H54 (cell line): ENCODE data around the gene ZCCHC14.

Experiments
- DNase-seq: peaks from one replicate; pipeline ENCODE4 v3.0.0; 2011; ENCODE audit warnings: low spot score, mixed read lengths; ENCODE audit not compliant: insufficient read length
- FAIRE-seq: peaks from 3 replicates; lab custom pipeline; 2011; peaks lifted over from hg19 to GRCh38; lab: Jason Lieb, UNC
- POLR2A ChIP-seq: IDR thresholded peaks from 2 replicates; pipeline ENCODE4 v1.6.1; 2011; ENCODE audit warnings: low read depth, mild to moderate bottlenecking, low read length

The ZCCHC14 gene

GRCh38 chr16:87492721-87493607, at the start of gene ZCCHC14:
TSS of gene ZCCHC14 (minus strand) at chr16:87493024. CDS start at chr16:87492238, 786 bp downstream.
- no peak for FAIRE-seq
- peak; percentile 98 for DNase-seq
- TF ChIP-seq POLR2A, result peak; percentile 87

GRCh38 chr16:87541872-87542234, 49.0 kb upstream of the ZCCHC14 start:
- DNase-seq, result no peak
- no peak for TF ChIP-seq POLR2A
- no peak for FAIRE-seq

- TF ChIP-seq POLR2A, result no peak
- DNase-seq (peak; percentile 35), FAIRE-seq (no peak)
Observed at GRCh38 chr16:87541147-87541871, 48.5 kb upstream of the ZCCHC14 start.

- TF ChIP-seq POLR2A, result no peak
- DNase-seq (no peak), FAIRE-seq (no peak)
Observed at GRCh38 chr16:87540897-87541146, 48.0 kb upstream of the ZCCHC14 start.

GRCh38 chr16:87540072-87540896, 47.5 kb upstream of the ZCCHC14 start:
- TF ChIP-seq POLR2A, result no peak
- DNase-seq (no peak), FAIRE-seq (no peak)

- DNase-seq, result no peak
- no peak for FAIRE-seq
- TF ChIP-seq POLR2A, result no peak
Observed at GRCh38 chr16:87539113-87539512, 46.3 kb upstream of the ZCCHC14 start.

- DNase-seq, result no peak
- TF ChIP-seq POLR2A, result no peak
- no peak for FAIRE-seq
Observed at GRCh38 chr16:87538594-87538993, 45.8 kb upstream of the ZCCHC14 start.

GRCh38 chr16:87538160-87538559, 45.3 kb upstream of the ZCCHC14 start:
- DNase-seq, result no peak
- TF ChIP-seq POLR2A, result no peak
- no peak for FAIRE-seq

- DNase-seq, result no peak
- TF ChIP-seq POLR2A, result no peak
Observed at GRCh38 chr16:87536795-87537142, 43.9 kb upstream of the ZCCHC14 start.

GRCh38 chr16:87535855-87536794, 43.3 kb upstream of the ZCCHC14 start:
- TF ChIP-seq POLR2A, result no peak
- no peak for DNase-seq
- no peak for FAIRE-seq

More at GRCh38 chr16:87536795-87537142, 43.9 kb upstream of the ZCCHC14 start:
- FAIRE-seq, result no peak

- TF ChIP-seq POLR2A, result no peak
- DNase-seq (no peak), FAIRE-seq (no peak)
Observed at GRCh38 chr16:87535457-87535854, 42.6 kb upstream of the ZCCHC14 start.

- no peak for FAIRE-seq
- DNase-seq, result no peak
- TF ChIP-seq POLR2A, result no peak
Observed at GRCh38 chr16:87534751-87535150, 41.9 kb upstream of the ZCCHC14 start.
